ENCODE results near the gene OR4L1. TPM values are rescaled to one million over a fixed set of nuclear protein-coding genes. Genes with fewer than 3 reads are reported as not detected.

The OR4L1 gene
- total and polyA plus RNA-seq, 2 donors (not counting 1 experiment from before 2014, with no cell fraction given): not detected

GRCh38 chr14:20031058-20031457 lies 28.8 kb upstream of the OR4L1 start:
- no peak overlapping the region for H2AFZ ChIP-seq (ENCODE audit: insufficient read depth, low read depth, low read length, poor library complexity, severe bottlenecking)
- no peak overlapping the region for H3K9ac ChIP-seq (ENCODE audit: low read length)
- Mint-ChIP-seq H3K27ac (no peak overlapping the region), H3K9me3 (ENCODE audit: insufficient read depth) (peaks cover 6% of the 10 kb centered on the region), H3K4me3 (no peak overlapping the region), H3K4me1 (no peaks in the 10 kb centered on the region), H3K27me3 (no peaks in the 10 kb centered on the region)
- intact Hi-C loops (cut with micrococcal nuclease): no loop called here
- no peak for ATAC-seq (ENCODE audit: low read depth)
- no peak for DNase-seq
- H4K20me1 ChIP-seq (ENCODE audit: control insufficient read depth, insufficient read depth, low read length, poor library complexity, severe bottlenecking): no peaks in the 10 kb centered on the region
- no peak overlapping the region for H3K4me2 ChIP-seq (replicated peaks; ENCODE audit: low read depth, low read length, poor library complexity, severe bottlenecking)
- H3K4me1 ChIP-seq (ENCODE audit: control insufficient read depth in 2 of 2, insufficient read depth in 2 of 2, low read length in 2 of 2): no peaks in the 10 kb centered on the region
- H3K79me2 ChIP-seq (ENCODE audit: control insufficient read depth, insufficient read depth, low read length): no peaks in the 10 kb centered on the region
- peaks cover 0 to 2% (median 0%) of the 10 kb centered on the region in 3 donors for H3K9me3 ChIP-seq (ENCODE audit: control extremely low read depth in 1 of 3, control insufficient read depth in 2 of 3, insufficient read depth in 1 of 3, low read length in 2 of 3)
- CTCF ChIA-PET: no interaction called here
- no peaks in the 10 kb centered on the region for H3K36me3 ChIP-seq (replicated peaks in 1 of 2; ENCODE audit: control extremely low read depth in 1 of 2, control insufficient read depth in 1 of 2, extremely low read depth in 1 of 2, insufficient read depth in 2 of 2, low read length in 1 of 2)
- no peak for TF ChIP-seq CTCF (IDR thresholded peaks at IDR 0.05)
- TF ChIP-seq EZH2 (IDR thresholded peaks at IDR 0.05; ENCODE audit: borderline replicate concordance, insufficient read depth, low read depth, low read length, poor library complexity, severe bottlenecking): no peak
- POLR2A ChIA-PET: no interaction called here
- 80% methylated on average over 2 of the region's 6 CpGs for WGBS (ENCODE audit: insufficient coverage)
- no peak overlapping the region for H3K27ac ChIP-seq (ENCODE audit: low read length in 2 of 2)
- no peaks in the 10 kb centered on the region for H3K27me3 ChIP-seq (replicated peaks in 1 of 4; ENCODE audit: control extremely low read depth in 1 of 4, control insufficient read depth in 3 of 4, insufficient read depth in 4 of 4, low read length in 3 of 4)
- no peak overlapping the region for H3K4me3 ChIP-seq (ENCODE audit: control extremely low read depth in 1 of 5, extremely low read depth in 1 of 5, insufficient read depth in 1 of 5, low read depth in 2 of 5, low read length in 4 of 5)

- Mint-ChIP-seq H3K4me1 (no peaks in the 10 kb centered on the region), H3K27me3 (no peaks in the 10 kb centered on the region), H3K9me3 (ENCODE audit: insufficient read depth) (no peaks in the 10 kb centered on the region), H3K4me3 (no peak overlapping the region), H3K27ac (no peak overlapping the region)
- H3K36me3 ChIP-seq (replicated peaks in 1 of 2; ENCODE audit: control extremely low read depth in 1 of 2, control insufficient read depth in 1 of 2, extremely low read depth in 1 of 2, insufficient read depth in 2 of 2, low read length in 1 of 2): no peaks in the 10 kb centered on the region
- H3K79me2 ChIP-seq (ENCODE audit: control insufficient read depth, insufficient read depth, low read length): no peaks in the 10 kb centered on the region
- no peak overlapping the region for H3K9ac ChIP-seq (ENCODE audit: low read length)
- no peaks in the 10 kb centered on the region for H3K4me1 ChIP-seq (ENCODE audit: control insufficient read depth in 2 of 2, insufficient read depth in 2 of 2, low read length in 2 of 2)
- no CpG with 5 or more reads among the region's 3 CpGs for WGBS (ENCODE audit: insufficient coverage)
- no peaks in the 10 kb centered on the region for H4K20me1 ChIP-seq (ENCODE audit: control insufficient read depth, insufficient read depth, low read length, poor library complexity, severe bottlenecking)
- TF ChIP-seq CTCF (IDR thresholded peaks at IDR 0.05): no peak
- no peak for TF ChIP-seq EZH2 (IDR thresholded peaks at IDR 0.05; ENCODE audit: borderline replicate concordance, insufficient read depth, low read depth, low read length, poor library complexity, severe bottlenecking)
- DNase-seq (no peak), ATAC-seq (ENCODE audit: low read depth) (no peak)
- no peak overlapping the region for H3K27ac ChIP-seq (ENCODE audit: low read length in 2 of 2)
- CTCF ChIA-PET: no interaction called here
- H3K4me3 ChIP-seq (ENCODE audit: control extremely low read depth in 1 of 5, extremely low read depth in 1 of 5, insufficient read depth in 1 of 5, low read depth in 2 of 5, low read length in 4 of 5): no peak overlapping the region
- H3K4me2 ChIP-seq (replicated peaks; ENCODE audit: low read depth, low read length, poor library complexity, severe bottlenecking): no peak overlapping the region
- H3K9me3 ChIP-seq (ENCODE audit: control extremely low read depth in 1 of 3, control insufficient read depth in 2 of 3, insufficient read depth in 1 of 3, low read length in 2 of 3): no peaks in the 10 kb centered on the region
- H3K27me3 ChIP-seq (replicated peaks in 1 of 4; ENCODE audit: control extremely low read depth in 1 of 4, control insufficient read depth in 3 of 4, insufficient read depth in 4 of 4, low read length in 3 of 4): no peaks in the 10 kb centered on the region
- POLR2A ChIA-PET: no interaction called here
- intact Hi-C loops (cut with micrococcal nuclease): no loop called here
- no peak overlapping the region for H2AFZ ChIP-seq (ENCODE audit: insufficient read depth, low read depth, low read length, poor library complexity, severe bottlenecking)
Measured at GRCh38 chr14:20035449-20035848, 24.4 kb upstream of the OR4L1 start.

Measured in B cell (primary cell).